Measurements from ENCODE around the gene IRF3. TPM values are rescaled to one million over a fixed set of nuclear protein-coding genes. Genes with fewer than 3 reads are reported as not detected.

IRF3 gene
- total and polyA plus RNA-seq, 10 of the 15 experiments (the other 5 are each of a cell fraction or from before 2014, with no cell fraction given): 5.5 to 110 (median 63.4) TPM

- intact Hi-C loops (cut with micrococcal nuclease; ENCODE audit: unreplicated experiment): loop anchor here (2.0 to 5.0 kb wide), 2 partner anchors 22 to 50 kb away; partner anchors contain the start of genes BCL2L12, IRF3 and PRR12
- no peak for DNase-seq (ENCODE audit: low read depth, low spot score)
- H4K20me1 ChIP-seq (ENCODE audit: control insufficient read depth, insufficient read depth): no peaks in the 10 kb centered on the region
- in situ Hi-C loops (cut with MboI): no loop called here
- H3K27me3 ChIP-seq (replicated peaks in 1 of 2; ENCODE audit: control insufficient read depth in 2 of 2, insufficient read depth in 2 of 2, low read length in 1 of 2): no peaks in the 10 kb centered on the region
- H3K27ac ChIP-seq (ENCODE audit: control insufficient read depth, insufficient read depth): peak overlapping the region; percentile 86
- POLR2A ChIA-PET: interaction anchor here (0.8 to 6.5 kb wide), 9 partner anchors 12 to 227 kb away, joined by 3 to 200 read pairs (median 6); partner anchors contain the start of genes AP2A1, BCL2L12, IRF3 and NOSIP
- no peak for FAIRE-seq
- RAD21 ChIA-PET (ENCODE audit: unreplicated experiment): interaction anchor here (1.0 to 5.1 kb wide), 6 partner anchors 22 to 200 kb away, joined by 3 to 131 read pairs (median 5); partner anchors contain the start of genes AP2A1, BCL2L12, IRF3 and PRMT1
- H3K9me3 ChIP-seq (replicated peaks; ENCODE audit: control insufficient read depth, insufficient read depth, low read length): no peaks in the 10 kb centered on the region
- peak overlapping the region; percentile 97 for H3K9ac ChIP-seq (ENCODE audit: control insufficient read depth, insufficient read depth, low read length)
- H3K36me3 ChIP-seq (ENCODE audit: control insufficient read depth in 2 of 2, insufficient read depth in 2 of 2, low read length in 1 of 2): peaks cover 0 to 5% of the 10 kb centered on the region in 2 experiments; a peak in 3 of 4 replicates
- H3K4me3 ChIP-seq: peak overlapping the region; percentile 86
- BruUV-seq (replicated peaks): no TSS peak
- CTCF ChIA-PET: interaction anchor here (1.3 to 5.1 kb wide), 4 partner anchors 22 to 72 kb away, joined by 6 to 130 read pairs (median 12); partner anchors contain the start of genes BCL2L12, IRF3 and PRMT1
- SMC1A ChIA-PET (ENCODE audit: uncharacterized antibody, unreplicated experiment): interaction anchor here (0.9 to 1.9 kb wide), 5 partner anchors 20 to 37 kb away, joined by 3 to 9 read pairs (median 5); partner anchors contain the start of genes BCL2L12 and IRF3
- 1% methylated on average over 5 of the region's 5 CpGs for WGBS (ENCODE audit: insufficient coverage, insufficient replicate concordance, low lambda C conversion rate, missing lambda C conversion rate)
- peaks cover 18% of the 10 kb centered on the region for H3K4me1 ChIP-seq (ENCODE audit: control insufficient read depth, insufficient read depth, low read length)
- peaks cover 36% of the 10 kb centered on the region for H3K79me2 ChIP-seq (ENCODE audit: control insufficient read depth, insufficient read depth, low read length)
- peak overlapping the region; percentile 57 for H2AFZ ChIP-seq (ENCODE audit: control insufficient read depth, low read depth, low read length)
- no peak for ATAC-seq
- peak overlapping the region; percentile 62 for H3K4me2 ChIP-seq (ENCODE audit: control insufficient read depth, insufficient read depth)
- no peak for TF ChIP-seq TCF7 (IDR thresholded peaks at IDR 0.05; ENCODE audit: borderline replicate concordance)
- TF ChIP-seq MTA2 (IDR thresholded peaks at IDR 0.05; ENCODE audit: low read depth): no peak
- TF ChIP-seq PBX3 (IDR thresholded peaks at IDR 0.05; ENCODE audit: insufficient replicate concordance, low read depth, low read length): no peak
- no peak for TF ChIP-seq IKZF1 (conservative IDR thresholded peaks at IDR 0.05)
- no peak for TF ChIP-seq SUZ12 (IDR thresholded peaks at IDR 0.05; ENCODE audit: unreplicated experiment)
- TF ChIP-seq, protein P1, sequence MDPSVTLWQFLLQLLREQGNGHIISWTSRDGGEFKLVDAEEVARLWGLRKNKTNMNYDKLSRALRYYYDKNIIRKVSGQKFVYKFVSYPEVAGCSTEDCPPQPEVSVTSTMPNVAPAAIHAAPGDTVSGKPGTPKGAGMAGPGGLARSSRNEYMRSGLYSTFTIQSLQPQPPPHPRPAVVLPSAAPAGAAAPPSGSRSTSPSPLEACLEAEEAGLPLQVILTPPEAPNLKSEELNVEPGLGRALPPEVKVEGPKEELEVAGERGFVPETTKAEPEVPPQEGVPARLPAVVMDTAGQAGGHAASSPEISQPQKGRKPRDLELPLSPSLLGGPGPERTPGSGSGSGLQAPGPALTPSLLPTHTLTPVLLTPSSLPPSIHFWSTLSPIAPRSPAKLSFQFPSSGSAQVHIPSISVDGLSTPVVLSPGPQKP (IDR thresholded peaks at IDR 0.05; ENCODE audit: low read depth, low read length): no peak
- TF ChIP-seq HCFC1 (IDR thresholded peaks at IDR 0.05; ENCODE audit: low read length): no peak
- no peak for TF ChIP-seq MYB (IDR thresholded peaks at IDR 0.05; ENCODE audit: borderline replicate concordance, low read depth, low read length)
- no peak for TF ChIP-seq ATF7 (IDR thresholded peaks at IDR 0.05; ENCODE audit: low read depth)
- no peak for TF ChIP-seq CBX5 (IDR thresholded peaks at IDR 0.05; ENCODE audit: low read depth)
- no peak for TF ChIP-seq ETV6 (conservative IDR thresholded peaks at IDR 0.05 in 1 of 2, IDR thresholded peaks at IDR 0.05 in 1 of 2; ENCODE audit: borderline replicate concordance in 1 of 2, low read depth in 1 of 2)
- TF ChIP-seq, protein P2, sequence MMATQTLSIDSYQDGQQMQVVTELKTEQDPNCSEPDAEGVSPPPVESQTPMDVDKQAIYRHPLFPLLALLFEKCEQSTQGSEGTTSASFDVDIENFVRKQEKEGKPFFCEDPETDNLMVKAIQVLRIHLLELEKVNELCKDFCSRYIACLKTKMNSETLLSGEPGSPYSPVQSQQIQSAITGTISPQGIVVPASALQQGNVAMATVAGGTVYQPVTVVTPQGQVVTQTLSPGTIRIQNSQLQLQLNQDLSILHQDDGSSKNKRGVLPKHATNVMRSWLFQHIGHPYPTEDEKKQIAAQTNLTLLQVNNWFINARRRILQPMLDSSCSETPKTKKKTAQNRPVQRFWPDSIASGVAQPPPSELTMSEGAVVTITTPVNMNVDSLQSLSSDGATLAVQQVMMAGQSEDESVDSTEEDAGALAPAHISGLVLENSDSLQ (IDR thresholded peaks at IDR 0.05): no peak
- no peak for TF ChIP-seq SMC3 (IDR thresholded peaks at IDR 0.05; ENCODE audit: borderline replicate concordance, low read length)
- no peak for TF ChIP-seq E2F8 (IDR thresholded peaks at IDR 0.05; ENCODE audit: low read depth, partially characterized antibody)
- TF ChIP-seq USF1 (IDR thresholded peaks at IDR 0.05; ENCODE audit: borderline replicate concordance, extremely low read length, insufficient read depth, low read depth, low read length): no peak
- no peak for TF ChIP-seq ASH2L (IDR thresholded peaks at IDR 0.05; ENCODE audit: borderline replicate concordance, low read depth)
Measured at GRCh38 chr19:49642492-49643035, 23.1 kb downstream of the IRF3 start.
